ENCODE results near the gene ZBTB45. TPM values are rescaled to one million over a fixed set of nuclear protein-coding genes. Genes with fewer than 3 reads are reported as not detected.

Gene ZBTB45
- total and polyA plus RNA-seq, 9 of the 15 experiments (the other 6 are each of a cell fraction or from before 2014, with no cell fraction given), result 0.08 to 16.1 (median 1.8) TPM

DNA sequence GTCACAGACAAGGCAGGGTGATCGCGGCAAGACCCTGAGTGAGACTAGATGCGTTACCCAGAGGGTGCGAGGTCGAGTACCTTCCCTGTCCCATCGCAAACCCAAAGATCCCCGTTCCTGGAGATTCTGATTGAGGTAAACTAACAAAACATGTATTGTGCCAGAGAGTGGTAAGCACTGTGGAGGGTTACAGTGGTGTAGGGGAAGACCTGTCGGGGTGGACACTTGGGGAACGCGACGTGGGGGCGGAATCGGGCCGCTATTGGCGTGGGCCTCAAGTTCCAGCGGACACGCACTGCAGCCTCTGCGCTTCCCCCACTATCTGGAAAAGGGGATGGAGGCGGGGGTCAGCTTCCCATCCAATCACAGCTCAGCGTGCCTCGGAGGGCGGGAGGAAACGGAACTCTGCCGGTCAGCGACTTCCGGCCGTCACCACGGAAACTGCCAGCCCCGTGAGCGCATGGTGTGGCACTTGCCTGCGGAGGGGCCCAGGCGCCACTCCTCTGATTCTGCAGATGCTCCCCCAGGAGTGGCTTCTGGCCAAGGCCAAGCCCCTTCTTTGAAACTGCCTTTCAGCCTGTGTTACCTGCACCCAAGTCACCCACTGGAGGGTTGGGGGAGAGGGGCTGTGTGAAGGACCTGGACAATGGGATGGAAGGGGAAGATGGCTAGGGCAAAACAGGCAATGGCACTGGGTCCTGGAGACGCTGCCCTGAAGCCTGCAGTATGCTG is 39.8 kb upstream of the ZBTB45 start (continued):
- TF ChIP-seq RAD51 (IDR thresholded peaks at IDR 0.05; ENCODE audit: borderline replicate concordance, low read depth) (no peak), PTTG1 (tag; IDR thresholded peaks at IDR 0.05; ENCODE audit: low read depth) (no peak)
- TF ChIP-seq, protein P1, sequence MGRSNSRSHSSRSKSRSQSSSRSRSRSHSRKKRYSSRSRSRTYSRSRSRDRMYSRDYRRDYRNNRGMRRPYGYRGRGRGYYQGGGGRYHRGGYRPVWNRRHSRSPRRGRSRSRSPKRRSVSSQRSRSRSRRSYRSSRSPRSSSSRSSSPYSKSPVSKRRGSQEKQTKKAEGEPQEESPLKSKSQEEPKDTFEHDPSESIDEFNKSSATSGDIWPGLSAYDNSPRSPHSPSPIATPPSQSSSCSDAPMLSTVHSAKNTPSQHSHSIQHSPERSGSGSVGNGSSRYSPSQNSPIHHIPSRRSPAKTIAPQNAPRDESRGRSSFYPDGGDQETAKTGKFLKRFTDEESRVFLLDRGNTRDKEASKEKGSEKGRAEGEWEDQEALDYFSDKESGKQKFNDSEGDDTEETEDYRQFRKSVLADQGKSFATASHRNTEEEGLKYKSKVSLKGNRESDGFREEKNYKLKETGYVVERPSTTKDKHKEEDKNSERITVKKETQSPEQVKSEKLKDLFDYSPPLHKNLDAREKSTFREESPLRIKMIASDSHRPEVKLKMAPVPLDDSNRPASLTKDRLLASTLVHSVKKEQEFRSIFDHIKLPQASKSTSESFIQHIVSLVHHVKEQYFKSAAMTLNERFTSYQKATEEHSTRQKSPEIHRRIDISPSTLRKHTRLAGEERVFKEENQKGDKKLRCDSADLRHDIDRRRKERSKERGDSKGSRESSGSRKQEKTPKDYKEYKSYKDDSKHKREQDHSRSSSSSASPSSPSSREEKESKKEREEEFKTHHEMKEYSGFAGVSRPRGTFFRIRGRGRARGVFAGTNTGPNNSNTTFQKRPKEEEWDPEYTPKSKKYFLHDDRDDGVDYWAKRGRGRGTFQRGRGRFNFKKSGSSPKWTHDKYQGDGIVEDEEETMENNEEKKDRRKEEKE (IDR thresholded peaks at IDR 0.05; ENCODE audit: borderline replicate concordance in 1 of 2, control insufficient read depth in 1 of 2, low read depth in 2 of 2, low read length in 1 of 2), result 0 out of 4 replicates have a peak, but pooled peaks of 1 of the 2 experiments have one; percentile 27

DNA sequence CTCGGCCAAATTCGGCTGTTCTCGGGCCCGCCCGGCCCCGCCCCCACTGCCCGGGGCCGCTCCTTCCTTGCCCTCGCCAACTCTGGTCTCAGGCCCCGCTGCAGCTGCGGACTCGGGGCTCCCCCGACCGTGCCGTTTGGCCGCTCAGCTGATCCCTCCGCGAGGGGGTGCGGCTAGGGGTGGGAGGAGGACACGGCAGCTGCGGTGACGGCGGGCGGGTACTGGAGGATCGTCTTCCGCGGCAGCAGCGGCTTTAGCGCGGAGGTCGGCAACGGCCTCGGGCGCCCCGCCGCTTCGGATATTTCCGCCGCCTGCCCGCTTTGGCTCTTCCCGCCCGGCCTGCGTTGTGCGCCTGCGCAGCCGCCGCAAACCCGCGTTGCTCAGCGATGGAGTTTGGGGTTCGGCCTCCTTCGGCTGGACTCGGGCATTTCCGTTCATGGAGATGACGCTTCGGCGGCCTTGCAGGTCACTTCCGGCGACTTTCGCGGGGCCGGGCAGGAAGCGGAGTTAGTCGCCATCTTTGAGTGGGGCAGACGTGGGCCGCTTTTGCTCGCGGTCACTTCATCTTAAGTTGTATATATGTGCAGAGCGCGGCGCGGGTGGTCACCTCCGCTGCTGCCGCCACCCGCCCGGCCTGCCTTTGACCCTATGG is 39.1 kb upstream of the ZBTB45 start:
- intact Hi-C loops (cut with micrococcal nuclease), result no loop called here
- Histone ChIP-seq H3K27ac (ENCODE audit: extremely low read depth, low read depth, low read length) (peak overlapping the region; percentile 94), H3K4me3 (peak overlapping the region; percentile 92), H3K9ac (ENCODE audit: insufficient read depth in 1 of 2, low read depth in 2 of 2, low read length in 2 of 2) (peak overlapping the region; percentile 92 to 98), H3K4me1 (replicated peaks in 1 of 2; ENCODE audit: control insufficient read depth in 2 of 2, insufficient read depth in 2 of 2, low read length in 2 of 2) (peaks cover 33 to 74% of the 10 kb centered on the region in 2 experiments), H3K36me3 (ENCODE audit: control insufficient read depth, insufficient read depth, low read length) (peaks cover 33% of the 10 kb centered on the region), H2AFZ (ENCODE audit: low read depth, low read length) (peak overlapping the region; percentile 99), H3K4me2 (ENCODE audit: insufficient read depth, low read length) (peak overlapping the region; percentile 98), H3K79me2 (ENCODE audit: control insufficient read depth, insufficient read depth, low read length) (peaks cover 57% of the 10 kb centered on the region), H3K27me3 (ENCODE audit: control insufficient read depth in 2 of 2, insufficient read depth in 2 of 2, low read length in 2 of 2) (no peaks in the 10 kb centered on the region), H3K9me3 (replicated peaks; ENCODE audit: control insufficient read depth, insufficient read depth, low read depth, low read length) (no peaks in the 10 kb centered on the region), H3K9me1 (ENCODE audit: control insufficient read depth, insufficient read depth, low read length) (peaks cover 3% of the 10 kb centered on the region), H4K20me1 (replicated peaks; ENCODE audit: control insufficient read depth, insufficient read depth, low read length) (no peaks in the 10 kb centered on the region)
- ATAC-seq (peak; percentile 79), DNase-seq (ENCODE audit: extremely low read depth in 1 of 4, low spot score in 3 of 4) (peak; percentile 80 to 99 (median 86)), FAIRE-seq (peak; percentile 98)
- POLR2A ChIA-PET, result interaction anchor here (0.6 to 2.7 kb wide), 11 partner anchors 10 to 765 kb away, joined by 3 to 24 read pairs (median 6); partner anchors contain the start of genes MZF1, TRIM28, ZBTB45 and ZNF324
- CTCF ChIA-PET (ENCODE audit: low intra/inter-chr PET ratio), result no interaction called here
- under 1% methylated on average over 33 of the region's 76 CpGs for WGBS (ENCODE audit: insufficient coverage, low coverage, missing lambda C conversion rate)
- BruUV-seq (replicated peaks), result no TSS peak
- in situ Hi-C loops (cut with MboI), result no loop called here
- TF ChIP-seq FIP1L1 (IDR thresholded peaks at IDR 0.05; ENCODE audit: low read depth, low read length, poor library complexity, severe bottlenecking) (no peak), ZNF140 (CRISPR knock-in tag; IDR thresholded peaks at IDR 0.05) (no peak), ADNP (tag; IDR thresholded peaks at IDR 0.05) (no peak), DIDO1 (tag; IDR thresholded peaks at IDR 0.05; ENCODE audit: low read depth) (no peak), CAMTA2 (CRISPR knock-in tag; conservative IDR thresholded peaks at IDR 0.05) (no peak), ZNF75A (CRISPR knock-in tag; IDR thresholded peaks at IDR 0.05) (no peak), ZNF23 (CRISPR knock-in tag; IDR thresholded peaks at IDR 0.05) (no peak), ZNF695 (CRISPR knock-in tag; IDR thresholded peaks at IDR 0.05) (no peak), ZNF134 (CRISPR knock-in tag; conservative IDR thresholded peaks at IDR 0.05) (no peak), NELFE (IDR thresholded peaks at IDR 0.05; ENCODE audit: insufficient read depth, insufficient read length) (no peak), NFIC (IDR thresholded peaks at IDR 0.05) (no peak), ZNF253 (CRISPR knock-in tag; conservative IDR thresholded peaks at IDR 0.05) (no peak), RBM22 (IDR thresholded peaks at IDR 0.05; ENCODE audit: low read depth, low read length, poor library complexity, severe bottlenecking) (no peak), TRIM28 (IDR thresholded peaks at IDR 0.05) (no peak), ZKSCAN3 (CRISPR knock-in tag; IDR thresholded peaks at IDR 0.05) (no peak), CBX1 (IDR thresholded peaks at IDR 0.05; ENCODE audit: low read depth) (0 out of 2 replicates have a peak, but pooled peaks have one; percentile 66)

All from K562 (cell line).